ENCODE data around the gene KRT33B. TPM values are rescaled to one million over a fixed set of nuclear protein-coding genes. Genes with fewer than 3 reads are reported as not detected.

KRT33B gene
- polyA plus RNA-seq, 3 donors = not detected

DNA sequence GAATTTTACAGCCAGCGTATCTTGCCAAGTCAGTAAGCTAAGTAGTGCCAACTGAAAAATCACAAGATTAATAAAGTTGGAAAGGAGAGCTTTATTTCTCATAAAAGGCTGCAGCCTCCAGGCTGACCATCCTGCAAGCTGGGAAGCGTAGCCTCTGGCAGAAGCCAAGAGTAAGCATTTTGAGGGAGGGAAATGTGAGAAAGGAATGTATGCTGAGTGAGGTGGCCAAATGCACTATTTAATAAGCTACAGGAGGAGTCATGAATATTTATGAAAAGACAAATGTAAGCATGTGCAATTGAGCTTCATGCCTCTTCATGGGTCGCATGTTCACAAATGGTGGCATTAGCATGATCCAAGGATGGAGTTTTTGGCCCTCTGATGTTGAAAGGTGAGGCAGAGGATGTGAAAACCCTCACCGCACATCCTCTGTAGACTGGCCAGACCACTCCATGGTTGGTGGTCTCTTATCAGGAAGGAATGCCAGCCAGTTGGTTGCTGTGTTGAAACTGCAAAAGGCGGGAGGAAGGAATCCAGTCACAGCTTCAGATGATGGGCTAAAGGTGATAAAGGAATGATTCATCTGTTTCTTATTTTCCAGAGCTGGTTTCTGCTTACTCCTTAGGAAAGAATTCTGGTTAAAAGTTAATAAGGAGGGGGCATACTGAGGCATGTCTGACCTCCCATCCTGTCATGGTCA, 9.2 kb downstream of the KRT33B start:
- H3K9ac ChIP-seq (ENCODE audit: insufficient read depth, low read length, poor library complexity, severe bottlenecking) = no peak overlapping the region
- no peaks in the 10 kb centered on the region for H3K79me2 ChIP-seq (ENCODE audit: insufficient read depth, low read length)
- peaks cover 0 to 5% of the 10 kb centered on the region in 2 donors for H3K27me3 ChIP-seq (ENCODE audit: control insufficient read depth in 2 of 2, insufficient read depth in 2 of 2, low read length in 2 of 2)
- H3K27ac ChIP-seq (ENCODE audit: low read depth in 1 of 2, low read length in 2 of 2) = no peak overlapping the region
- no peaks in the 10 kb centered on the region for H3K36me3 ChIP-seq (replicated peaks in 1 of 2; ENCODE audit: control insufficient read depth in 1 of 2, insufficient read depth in 2 of 2, low read length in 2 of 2)
- H3K4me3 ChIP-seq (replicated peaks in 1 of 3; ENCODE audit: low read depth in 2 of 3, low read length in 3 of 3) = no peak overlapping the region
- no peak overlapping the region for H2AFZ ChIP-seq (ENCODE audit: insufficient read depth, low read depth, low read length, poor library complexity, severe bottlenecking)
- H3K4me1 Mint-ChIP-seq = no peaks in the 10 kb centered on the region
- H3K4me3 Mint-ChIP-seq = no peak overlapping the region
- H3K9me3 Mint-ChIP-seq = peaks cover 0 to 10% (median 7%) of the 10 kb centered on the region in 7 donors
- peak overlapping the region in 1 of 7 donors; percentile 53 for H3K27ac Mint-ChIP-seq
- H3K4me2 ChIP-seq (replicated peaks; ENCODE audit: extremely low read depth, low read length, poor library complexity, severe bottlenecking) = no peak overlapping the region
- no peaks in the 10 kb centered on the region for H3K4me1 ChIP-seq (ENCODE audit: control insufficient read depth in 1 of 2, insufficient read depth in 2 of 2, low read length in 2 of 2)
- H4K20me1 ChIP-seq (ENCODE audit: insufficient read depth, low read length) = no peaks in the 10 kb centered on the region
- TF ChIP-seq, protein P1, sequence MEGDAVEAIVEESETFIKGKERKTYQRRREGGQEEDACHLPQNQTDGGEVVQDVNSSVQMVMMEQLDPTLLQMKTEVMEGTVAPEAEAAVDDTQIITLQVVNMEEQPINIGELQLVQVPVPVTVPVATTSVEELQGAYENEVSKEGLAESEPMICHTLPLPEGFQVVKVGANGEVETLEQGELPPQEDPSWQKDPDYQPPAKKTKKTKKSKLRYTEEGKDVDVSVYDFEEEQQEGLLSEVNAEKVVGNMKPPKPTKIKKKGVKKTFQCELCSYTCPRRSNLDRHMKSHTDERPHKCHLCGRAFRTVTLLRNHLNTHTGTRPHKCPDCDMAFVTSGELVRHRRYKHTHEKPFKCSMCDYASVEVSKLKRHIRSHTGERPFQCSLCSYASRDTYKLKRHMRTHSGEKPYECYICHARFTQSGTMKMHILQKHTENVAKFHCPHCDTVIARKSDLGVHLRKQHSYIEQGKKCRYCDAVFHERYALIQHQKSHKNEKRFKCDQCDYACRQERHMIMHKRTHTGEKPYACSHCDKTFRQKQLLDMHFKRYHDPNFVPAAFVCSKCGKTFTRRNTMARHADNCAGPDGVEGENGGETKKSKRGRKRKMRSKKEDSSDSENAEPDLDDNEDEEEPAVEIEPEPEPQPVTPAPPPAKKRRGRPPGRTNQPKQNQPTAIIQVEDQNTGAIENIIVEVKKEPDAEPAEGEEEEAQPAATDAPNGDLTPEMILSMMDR (IDR thresholded peaks at IDR 0.05) = no peak
- intact Hi-C loops (cut with micrococcal nuclease) = no loop called here
- H3K27me3 Mint-ChIP-seq (ENCODE audit: low read depth in 3 of 3) = peaks cover 1 to 9% (median 5%) of the 10 kb centered on the region in 3 donors
- H3K9me3 ChIP-seq (replicated peaks in 1 of 2; ENCODE audit: control insufficient read depth in 1 of 2, insufficient read depth in 1 of 2, low read length in 2 of 2) = no peaks in the 10 kb centered on the region
- no peak for DNase-seq
- 83% methylated on average over 4 of the region's 5 CpGs for WGBS (ENCODE audit: insufficient coverage)
- no peaks in the 10 kb centered on the region for H3K36me3 Mint-ChIP-seq

DNA sequence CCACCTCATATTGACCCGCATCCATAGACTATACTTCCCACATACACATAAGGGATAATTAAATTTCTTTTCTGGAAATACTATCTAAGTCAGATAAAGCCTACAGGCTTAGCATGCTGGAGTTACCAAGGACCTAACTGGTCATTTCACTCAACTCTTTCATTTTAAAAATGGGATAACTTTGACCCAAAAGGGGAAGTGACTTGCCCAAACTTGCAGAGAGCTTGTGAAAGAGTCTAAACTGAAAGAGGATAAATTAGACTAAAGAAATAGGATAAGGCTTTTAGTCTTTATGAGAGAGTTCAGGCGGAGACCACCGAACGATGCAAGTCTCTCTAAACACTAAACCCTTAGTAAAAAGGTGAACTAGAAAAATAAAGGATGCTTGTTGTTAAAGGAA, 15.1 kb downstream of the KRT33B start:
- peaks cover 3 to 5% (median 3%) of the 10 kb centered on the region in 3 donors for H3K27me3 Mint-ChIP-seq (ENCODE audit: low read depth in 3 of 3)
- no CpG with 5 or more reads among the region's 4 CpGs for WGBS (ENCODE audit: insufficient coverage)

More for the DNA sequence above, 15.1 kb downstream of the KRT33B start:
- TF ChIP-seq, protein P1 (IDR thresholded peaks at IDR 0.05) = no peak
- Histone ChIP-seq H4K20me1 (ENCODE audit: insufficient read depth, low read length) (no peaks in the 10 kb centered on the region), H3K9me3 (replicated peaks in 1 of 2; ENCODE audit: control insufficient read depth in 1 of 2, insufficient read depth in 1 of 2, low read length in 2 of 2) (no peaks in the 10 kb centered on the region), H3K4me2 (replicated peaks; ENCODE audit: extremely low read depth, low read length, poor library complexity, severe bottlenecking) (no peak overlapping the region), H3K9ac (ENCODE audit: insufficient read depth, low read length, poor library complexity, severe bottlenecking) (no peak overlapping the region), H3K4me1 (ENCODE audit: control insufficient read depth in 1 of 2, insufficient read depth in 2 of 2, low read length in 2 of 2) (peaks cover 0 to 5% of the 10 kb centered on the region in 2 donors), H3K27ac (ENCODE audit: low read depth in 1 of 2, low read length in 2 of 2) (no peak overlapping the region), H3K79me2 (ENCODE audit: insufficient read depth, low read length) (no peaks in the 10 kb centered on the region), H3K27me3 (ENCODE audit: control insufficient read depth in 2 of 2, insufficient read depth in 2 of 2, low read length in 2 of 2) (peaks cover 0 to 5% of the 10 kb centered on the region in 2 donors), H3K36me3 (replicated peaks in 1 of 2; ENCODE audit: control insufficient read depth in 1 of 2, insufficient read depth in 2 of 2, low read length in 2 of 2) (no peaks in the 10 kb centered on the region), H2AFZ (ENCODE audit: insufficient read depth, low read depth, low read length, poor library complexity, severe bottlenecking) (no peak overlapping the region), H3K4me3 (replicated peaks in 1 of 3; ENCODE audit: low read depth in 2 of 3, low read length in 3 of 3) (no peak overlapping the region)
- DNase-seq = peak in 1 of 3 donors; percentile 8
- Mint-ChIP-seq H3K4me1 (peaks cover 6% of the 10 kb centered on the region), H3K27ac (no peak overlapping the region), H3K36me3 (no peaks in the 10 kb centered on the region), H3K9me3 (peaks cover 0 to 5% (median 0%) of the 10 kb centered on the region in 7 donors), H3K4me3 (no peak overlapping the region)
- intact Hi-C loops (cut with micrococcal nuclease) = no loop called here

All from CD14-positive monocyte (primary cell).